SK-N-SH (cell line): ENCODE results near the gene NEIL3. TPM values are rescaled to one million over a fixed set of nuclear protein-coding genes. Genes with fewer than 3 reads are reported as not detected.
"Not testable (repeated sequence)": the region's sequence is repeated elsewhere in the genome, so short reads cannot be mapped to it uniquely, and the experiment has no call there.

Experiments
- CTCF ChIA-PET: fragments of 300-600, 350-600 bp; formaldehyde crosslinking; extraction: SDS; loops from one replicate; lab custom pipeline; 2021; lab: Yijun Ruan, JAX
- POLR2A ChIA-PET: fragments of 350-600 bp; sonication (Branson Sonifier 250); formaldehyde crosslinking; extraction: SDS; loops from one replicate; lab custom pipeline; 2020; ENCODE audit warnings: antibody characterized with exemption, inconsistent platforms; lab: Yijun Ruan, JAX
- DNase-seq: peaks from one replicate; pipeline ENCODE4 v3.0.0; 2012
- H2AFZ ChIP-seq: fragments of 200-600 bp; sonication (generic); 2 replicates; pipeline ENCODE4 v1.8.1; 2016; ENCODE audit warnings: antibody characterized with exemption, mild to moderate bottlenecking, low read depth
- H3F3A ChIP-seq: fragments of 200-600 bp; sonication (generic); replicated peaks from 2 replicates; pipeline ENCODE3; 2016; ENCODE audit warnings: antibody characterized with exemption, mild to moderate bottlenecking; ENCODE audit not compliant: insufficient read depth
- H3K27ac ChIP-seq, 2 experiments: fragments of 200-500 bp in 1 of 2; fragments of 200-600 bp in 1 of 2; sonication (Bioruptor generic) in 1 of 2; sonication (generic), shearing (Covaris generic) in 1 of 2; 2 replicates each; pipeline versions ENCODE4 v1.5.1 to v1.6.1; 2014 to 2016; ENCODE audit warnings: low read depth in 2 of 2, inconsistent platforms in 1 of 2, low read length in 1 of 2, mild to moderate bottlenecking in 1 of 2, mixed read lengths in 1 of 2
- H3K27me3 ChIP-seq: fragments of 200-600 bp; sonication (generic), shearing (Covaris generic); 2 replicates; pipeline ENCODE4 v1.6.1; 2016; ENCODE audit warnings: mixed run types; ENCODE audit not compliant: insufficient read depth
- H3K36me3 ChIP-seq, 2 experiments: fragments of 200-500 bp in 1 of 2; fragments of 200-600 bp in 1 of 2; sonication (Bioruptor generic) in 1 of 2; sonication (generic) in 1 of 2; replicated peaks in 1 of 2; 2 replicates each; pipeline versions ENCODE3 to v1.5.1; 2014 to 2016; ENCODE audit warnings: low read length in 1 of 2, mild to moderate bottlenecking in 1 of 2; ENCODE audit not compliant: insufficient read depth in 2 of 2, control insufficient read depth in 1 of 2
- H3K4me1 ChIP-seq, 2 experiments: fragments of 200-500 bp in 1 of 2; fragments of 200-600 bp in 1 of 2; sonication (Bioruptor generic) in 1 of 2; sonication (generic), shearing (Covaris generic) in 1 of 2; 2 replicates each; pipeline versions ENCODE4 v1.5.1 to v1.6.1; 2014 to 2016; ENCODE audit warnings: low read depth in 1 of 2, low read length in 1 of 2, mixed run types in 1 of 2; ENCODE audit not compliant: insufficient read depth in 2 of 2, control insufficient read depth in 1 of 2
- H3K4me2 ChIP-seq: fragments of 200-600 bp; sonication (generic), shearing (Covaris generic); 2 replicates; pipeline ENCODE4 v1.6.1; 2017; ENCODE audit warnings: mixed run types
- H3K4me3 ChIP-seq, 2 experiments: fragments of 200-500 bp in 1 of 2; fragments of 200-600 bp in 1 of 2; sonication (Bioruptor generic) in 1 of 2; sonication (generic), shearing (Covaris generic) in 1 of 2; 2 replicates each; pipeline versions ENCODE4 v1.5.1 to v1.8.1; 2014 to 2016; ENCODE audit warnings: low read depth in 2 of 2, inconsistent platforms in 1 of 2, low read length in 1 of 2, mild to moderate bottlenecking in 1 of 2, mixed read lengths in 1 of 2, moderate library complexity in 1 of 2
- H3K79me2 ChIP-seq: fragments of 200-600 bp; sonication (generic); 2 replicates; pipeline ENCODE4 v1.8.1; 2017; ENCODE audit warnings: mild to moderate bottlenecking; ENCODE audit not compliant: insufficient read depth
- H3K9ac ChIP-seq: fragments of 200-600 bp; sonication (generic); 2 replicates; pipeline ENCODE4 v1.6.1; 2017; ENCODE audit warnings: mixed run types
- H3K9me2 ChIP-seq: fragments of 200-600 bp; sonication (generic); 2 replicates; pipeline ENCODE4 v1.6.1; 2017; ENCODE audit warnings: mixed run types
- H3K9me3 ChIP-seq: fragments of 200-600 bp; sonication (generic); 2 replicates; pipeline ENCODE4 v1.6.1; 2017; ENCODE audit warnings: mixed run types, mild to moderate bottlenecking, moderate library complexity
- H4K20me1 ChIP-seq: fragments of 200-600 bp; sonication (generic); 2 replicates; pipeline ENCODE4 v1.6.1; 2017; ENCODE audit warnings: mild to moderate bottlenecking, mixed run types; ENCODE audit not compliant: insufficient read depth
- EP300 ChIP-seq, 2 experiments: IDR thresholded peaks; 2 replicates each; pipeline versions ENCODE4 v1.4.0 to v1.6.1; 2012; ENCODE audit warnings: borderline replicate concordance in 1 of 2, low read depth in 1 of 2, low read length in 1 of 2
- EZH2phosphoT487 ChIP-seq: fragments of 200-600 bp; sonication (generic); IDR thresholded peaks from 2 replicates; pipeline ENCODE4 v1.6.1; 2017; ENCODE audit warnings: low read depth, mixed run types, mild to moderate bottlenecking, antibody characterized with exemption, moderate library complexity, borderline replicate concordance
- FOXM1 ChIP-seq: IDR thresholded peaks from 2 replicates; pipeline ENCODE4 v1.4.0; 2012; ENCODE audit warnings: low read depth, mild to moderate bottlenecking
- GATA2 ChIP-seq: sonication (generic); formaldehyde crosslinking; IDR thresholded peaks from 2 replicates; pipeline ENCODE4 v1.5.0; 2020; ENCODE audit warnings: mild to moderate bottlenecking, missing genetic modification reagents
- NFIC ChIP-seq: IDR thresholded peaks from 2 replicates; pipeline ENCODE4 v1.4.0; 2012; ENCODE audit warnings: borderline replicate concordance
- RCOR1 ChIP-seq: fragments of 150-350 bp; IDR thresholded peaks from 2 replicates; pipeline ENCODE4 v1.6.1; 2017; ENCODE audit warnings: antibody characterized with exemption, low read length
- RFX5 ChIP-seq: IDR thresholded peaks from 2 replicates; pipeline ENCODE4 v1.6.1; 2012; ENCODE audit warnings: mild to moderate bottlenecking, improper control_type of control experiment, low read length
- SMC3 ChIP-seq: IDR thresholded peaks from 2 replicates; pipeline ENCODE4 v1.6.1; 2012; ENCODE audit warnings: low read depth, low read length, improper control_type of control experiment
- YY1 ChIP-seq: IDR thresholded peaks from 2 replicates; pipeline ENCODE4 v1.4.0; 2012; ENCODE audit warnings: low read depth, mild to moderate bottlenecking
- WGBS: methylation state at CpG from one replicate; pipeline ENCODE4 v1.1.6; 2017; ENCODE audit warnings: low lambda C conversion rate; 5-methylcytosine and 5-hydroxymethylcytosine counted together
- polyA plus RNA-seq, 3 experiments: library from polyadenylated mRNA; depleted of rRNA; stranded (reverse); fragments of >200 nt; gene quantifications; 2 replicates each; pipeline ENCODE4 v1.2.3, GENCODE V29; 2012
- TF ChIP-seq, protein P1 (sequence below): fragments of 150-350 bp; IDR thresholded peaks from 2 replicates; pipeline ENCODE4 v1.6.1; 2016; ENCODE audit warnings: mild to moderate bottlenecking, low read depth, low read length
- TF ChIP-seq, protein P2 (sequence below): IDR thresholded peaks from 2 replicates; pipeline ENCODE4; 2012
- TF ChIP-seq, protein P3 (sequence below): fragments of 150-350 bp; IDR thresholded peaks from 2 replicates; pipeline ENCODE4 v1.6.1; 2017; ENCODE audit warnings: antibody characterized with exemption, low read length, low read depth, borderline replicate concordance

NEIL3 gene
- polyA plus RNA-seq, 1 of the 3 experiments (the other 2 are of a cell fraction) = 3.6 TPM

DNA sequence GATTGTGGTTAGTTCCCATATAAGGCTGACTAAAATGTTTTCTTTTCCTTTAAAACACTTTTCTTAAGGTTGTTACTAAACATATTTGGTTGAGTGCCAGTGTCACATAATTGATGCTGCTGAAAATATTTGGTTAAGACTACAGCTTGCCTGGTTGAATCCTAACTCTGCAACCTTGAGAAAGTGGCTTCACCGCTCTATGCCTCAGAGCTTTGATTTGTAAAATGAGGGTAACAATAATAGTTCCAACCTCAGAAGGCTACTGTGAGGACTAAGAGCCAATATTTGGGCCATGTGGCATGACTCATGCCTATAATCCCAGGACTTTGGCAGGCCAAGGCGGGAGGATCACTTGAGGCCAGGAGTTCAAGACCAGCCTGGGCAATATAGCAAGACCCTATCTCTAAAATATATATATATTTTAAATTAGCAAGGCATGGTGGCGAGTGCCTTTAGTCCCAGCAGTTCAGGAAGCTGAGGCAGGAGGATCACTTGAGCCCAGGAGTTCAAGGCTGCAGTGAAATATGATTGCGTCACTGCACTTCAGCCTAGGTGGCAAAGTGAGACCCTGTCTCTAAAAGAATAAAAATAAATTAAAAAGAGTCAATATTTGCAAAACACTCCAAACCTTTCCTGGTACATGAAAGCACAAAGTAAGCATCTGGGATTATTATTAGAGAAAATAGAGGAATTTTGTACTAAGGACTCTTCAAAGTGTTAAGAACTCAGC, 7.1 kb upstream of the NEIL3 start:
- Histone ChIP-seq H3K36me3 (no peaks in the 10 kb centered on the region), H3K4me2 (no peak overlapping the region), H3K27ac (no peak overlapping the region), H3K4me1 (no peaks in the 10 kb centered on the region), H3K9me3 (0 out of 2 replicates have a peak, but pooled peaks cover 10% of the 10 kb centered on the region), H3F3A (peaks cover 4% of the 10 kb centered on the region), H3K9ac (no peak overlapping the region), H4K20me1 (no peaks in the 10 kb centered on the region), H3K27me3 (no peaks in the 10 kb centered on the region), H2AFZ (no peak overlapping the region; the same call in 1 of the 2 replicates), H3K79me2 (no peaks in the 10 kb centered on the region), H3K9me2 (no peaks in the 10 kb centered on the region), H3K4me3 (no peak overlapping the region)
- TF ChIP-seq EZH2phosphoT487 (no peak), GATA2 (no peak)
- TF ChIP-seq, protein P1, sequence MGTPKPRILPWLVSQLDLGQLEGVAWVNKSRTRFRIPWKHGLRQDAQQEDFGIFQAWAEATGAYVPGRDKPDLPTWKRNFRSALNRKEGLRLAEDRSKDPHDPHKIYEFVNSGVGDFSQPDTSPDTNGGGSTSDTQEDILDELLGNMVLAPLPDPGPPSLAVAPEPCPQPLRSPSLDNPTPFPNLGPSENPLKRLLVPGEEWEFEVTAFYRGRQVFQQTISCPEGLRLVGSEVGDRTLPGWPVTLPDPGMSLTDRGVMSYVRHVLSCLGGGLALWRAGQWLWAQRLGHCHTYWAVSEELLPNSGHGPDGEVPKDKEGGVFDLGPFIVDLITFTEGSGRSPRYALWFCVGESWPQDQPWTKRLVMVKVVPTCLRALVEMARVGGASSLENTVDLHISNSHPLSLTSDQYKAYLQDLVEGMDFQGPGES = no peak
- TF ChIP-seq, protein P2, sequence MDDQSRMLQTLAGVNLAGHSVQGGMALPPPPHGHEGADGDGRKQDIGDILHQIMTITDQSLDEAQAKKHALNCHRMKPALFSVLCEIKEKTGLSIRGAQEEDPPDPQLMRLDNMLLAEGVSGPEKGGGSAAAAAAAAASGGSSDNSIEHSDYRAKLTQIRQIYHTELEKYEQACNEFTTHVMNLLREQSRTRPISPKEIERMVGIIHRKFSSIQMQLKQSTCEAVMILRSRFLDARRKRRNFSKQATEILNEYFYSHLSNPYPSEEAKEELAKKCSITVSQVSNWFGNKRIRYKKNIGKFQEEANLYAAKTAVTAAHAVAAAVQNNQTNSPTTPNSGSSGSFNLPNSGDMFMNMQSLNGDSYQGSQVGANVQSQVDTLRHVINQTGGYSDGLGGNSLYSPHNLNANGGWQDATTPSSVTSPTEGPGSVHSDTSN = no peak
- POLR2A ChIA-PET = no interaction called here
- CTCF ChIA-PET = interaction anchor here (1.2 to 1.3 kb wide), 2 partner anchors 9 to 14 kb away, joined by 3 read pairs; no protein-coding TSS in a partner anchor
- WGBS = 76% methylated on average over 4 of the region's 4 CpGs
- no peak for DNase-seq

DNA sequence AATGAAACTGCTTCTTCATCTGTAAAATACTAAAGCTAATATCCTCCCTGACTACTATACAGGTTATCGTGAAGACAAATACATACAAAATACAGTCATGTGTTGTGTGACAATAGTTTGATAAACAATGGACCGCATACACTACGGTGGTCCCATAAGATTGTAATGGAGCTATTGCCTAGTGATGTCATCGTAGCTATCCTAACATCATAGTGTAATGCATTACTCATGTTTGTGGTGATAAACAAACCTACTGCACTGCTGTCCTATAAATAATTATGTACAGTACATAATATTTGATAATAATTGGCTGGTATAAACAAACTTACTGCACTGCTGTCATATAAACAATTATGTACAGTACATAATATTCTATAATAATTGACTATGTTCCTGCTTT, 5.6 kb upstream of the NEIL3 start:
- no peak overlapping the region for H3K4me3 ChIP-seq
- no peaks in the 10 kb centered on the region; a peak in 1 of 4 replicates for H3K4me1 ChIP-seq
- H3K79me2 ChIP-seq = no peaks in the 10 kb centered on the region
- 91% methylated on average over 4 of the region's 4 CpGs for WGBS
- no peak overlapping the region for H3K4me2 ChIP-seq
- H3F3A ChIP-seq = peaks cover 4% of the 10 kb centered on the region
- CTCF ChIA-PET = interaction anchor here (0.7 to 1.3 kb wide), 4 partner anchors 9 to 35 kb away, joined by 3 to 5 read pairs (median 4); no protein-coding TSS in a partner anchor
- H3K36me3 ChIP-seq = no peaks in the 10 kb centered on the region
- H3K27ac ChIP-seq = no peak overlapping the region
- no peak overlapping the region for H3K9ac ChIP-seq
- DNase-seq = no peak
- no peaks in the 10 kb centered on the region for H3K27me3 ChIP-seq
- H3K9me2 ChIP-seq = no peaks in the 10 kb centered on the region
- no peak overlapping the region for H2AFZ ChIP-seq
- H3K9me3 ChIP-seq = no peaks in the 10 kb centered on the region
- TF ChIP-seq RCOR1 (no peak), FOXM1 (no peak), YY1 (no peak), SMC3 (no peak), RFX5 (no peak), EP300 (IDR thresholded peaks at IDR 0.05; ENCODE audit: borderline replicate concordance in 1 of 2, low read depth in 1 of 2, low read length in 1 of 2) (no peak), NFIC (no peak)
- TF ChIP-seq, protein P3, sequence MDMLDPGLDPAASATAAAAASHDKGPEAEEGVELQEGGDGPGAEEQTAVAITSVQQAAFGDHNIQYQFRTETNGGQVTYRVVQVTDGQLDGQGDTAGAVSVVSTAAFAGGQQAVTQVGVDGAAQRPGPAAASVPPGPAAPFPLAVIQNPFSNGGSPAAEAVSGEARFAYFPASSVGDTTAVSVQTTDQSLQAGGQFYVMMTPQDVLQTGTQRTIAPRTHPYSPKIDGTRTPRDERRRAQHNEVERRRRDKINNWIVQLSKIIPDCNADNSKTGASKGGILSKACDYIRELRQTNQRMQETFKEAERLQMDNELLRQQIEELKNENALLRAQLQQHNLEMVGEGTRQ = no peak
- no peaks in the 10 kb centered on the region for H4K20me1 ChIP-seq
- POLR2A ChIA-PET = no interaction called here

DNA sequence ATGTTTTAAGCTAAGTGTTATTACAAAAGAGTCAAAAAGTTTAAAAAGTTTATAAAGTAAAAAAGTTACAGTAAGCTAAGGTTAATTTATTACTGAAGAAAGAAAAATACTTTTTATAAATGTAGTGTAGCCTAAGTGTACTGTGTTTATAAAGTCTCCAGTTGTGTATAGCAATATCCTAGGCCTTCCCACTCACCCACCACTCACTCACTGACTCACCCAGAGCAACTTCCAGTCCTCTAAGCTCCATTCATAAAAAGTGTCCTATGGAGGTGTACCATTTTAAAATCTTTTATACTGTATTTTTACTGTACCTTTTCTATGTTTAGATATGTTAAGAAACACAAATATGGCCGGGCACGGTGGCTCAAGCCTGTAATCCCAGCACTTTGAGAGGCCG, 4.8 kb upstream of the NEIL3 start:
- H3K4me1 ChIP-seq, H4K20me1 ChIP-seq, DNase-seq, H3K27ac ChIP-seq, H3K9me3 ChIP-seq, H3K27me3 ChIP-seq, H3K36me3 ChIP-seq, H3K4me2 ChIP-seq, H3K79me2 ChIP-seq, H3K9me2 ChIP-seq, H2AFZ ChIP-seq, H3K4me3 ChIP-seq, H3K9ac ChIP-seq, H3F3A ChIP-seq: not testable (repeated sequence)
- POLR2A ChIA-PET = interaction anchor here (0.6 kb wide), 1 partner anchor 31 kb away, joined by 3 read pairs; no protein-coding TSS in a partner anchor
- 92% methylated on average over 3 of the region's 3 CpGs for WGBS
- CTCF ChIA-PET = interaction anchor here (1.0 kb wide), 1 partner anchor 10 kb away, joined by 3 read pairs; no protein-coding TSS in a partner anchor
